CD4-positive, alpha-beta T cell treated with Interleukin-6 at 100 ng/mL for 8 hours (primary cell): ENCODE measurements around the gene GRAMD2B.

Experiments used
- DNase-seq: peaks from one replicate; pipeline ENCODE4 v3.0.0-alpha.2; 2020; ENCODE audit warnings: mixed read lengths, low spot score

GRAMD2B gene

DNA sequence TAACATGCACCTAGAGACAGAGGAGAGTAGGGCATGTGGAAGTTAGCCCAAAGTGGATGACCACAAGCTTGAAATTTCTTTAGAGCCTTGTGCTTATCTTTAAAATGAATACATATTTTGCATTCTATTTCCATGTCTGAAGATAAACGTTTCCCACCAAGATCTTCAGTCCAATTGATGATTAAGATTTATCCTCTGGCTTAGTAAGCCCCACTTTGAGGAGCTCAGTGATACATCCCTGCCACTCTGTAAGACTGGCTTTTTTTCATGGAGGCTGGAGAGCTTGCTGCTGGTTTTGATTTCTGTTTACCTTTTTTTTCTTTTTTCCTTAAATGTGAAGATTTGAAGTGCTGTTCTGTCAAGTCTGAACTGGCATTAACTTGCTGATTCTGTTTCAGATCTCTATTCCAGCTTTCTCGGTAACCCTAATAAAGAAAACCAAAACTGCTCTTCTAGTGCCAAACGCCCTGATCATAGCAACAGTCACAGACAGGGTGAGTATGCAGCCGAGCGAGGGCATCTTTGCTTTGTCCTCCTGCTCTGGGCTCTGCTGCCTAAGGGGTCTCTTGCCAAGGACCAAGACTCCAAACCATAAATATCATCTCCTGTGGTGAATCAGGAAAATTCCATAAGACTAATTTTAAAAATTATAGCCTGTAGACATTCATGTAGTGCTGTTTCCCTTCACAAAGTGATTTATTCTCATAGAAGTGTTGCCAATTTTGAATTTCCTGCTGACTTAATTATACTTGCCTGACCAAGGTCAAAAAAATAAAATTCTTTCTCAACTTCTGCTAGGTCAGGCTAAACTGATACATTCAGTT is 54.3 kb downstream of the GRAMD2B start:
- DNase-seq, result no peak

DNA sequence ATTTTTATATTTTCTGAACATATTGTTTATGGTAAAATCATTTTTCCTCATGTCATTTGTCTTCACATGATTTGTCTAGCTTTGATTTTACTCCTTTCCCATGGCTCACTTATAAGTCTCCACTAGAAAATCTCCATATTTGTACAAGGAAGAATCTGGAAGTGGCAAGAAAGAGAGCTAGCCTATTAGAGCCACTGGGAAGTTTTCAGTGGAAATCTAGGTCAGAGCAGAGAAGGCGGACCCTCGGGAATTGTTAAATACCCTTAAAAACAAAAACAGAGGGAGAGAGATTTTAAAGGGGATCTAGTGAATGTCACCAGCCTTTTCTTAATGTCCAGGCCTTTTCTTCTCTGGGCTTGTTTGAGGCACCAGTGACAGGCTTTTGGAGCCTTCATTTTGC is 56.6 kb downstream of the GRAMD2B start:
- DNase-seq, result no peak

GRCh38 chr5:126480824-126481223 is 57.6 kb downstream of the GRAMD2B start:
- DNase-seq, result no peak

GRCh38 chr5:126481243-126481642 is 58.0 kb downstream of the GRAMD2B start:
- no peak for DNase-seq

DNA sequence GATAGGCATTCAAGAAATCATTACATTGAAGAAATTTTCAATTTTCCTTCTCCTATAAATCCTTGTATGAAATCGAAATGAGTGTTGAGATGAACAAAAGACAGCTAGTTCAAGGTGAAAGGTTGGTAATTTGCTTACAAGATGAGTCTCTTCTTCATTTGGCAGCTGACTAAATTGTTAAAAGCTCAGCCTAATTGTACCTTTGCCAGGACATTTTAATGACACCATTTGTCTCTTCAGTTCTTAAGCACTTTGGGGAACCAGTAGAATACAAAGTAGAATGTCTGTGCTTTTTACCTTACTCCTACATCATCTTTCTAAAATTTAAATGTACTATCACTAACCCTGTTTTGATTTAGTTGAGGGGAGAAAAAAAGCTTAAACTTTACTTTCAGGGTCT is 59.4 kb downstream of the GRAMD2B start:
- no peak for DNase-seq

- no peak for DNase-seq
These were observed 59.9 kb downstream of the GRAMD2B start for GRCh38 chr5:126483156-126483555.

GRCh38 chr5:126484253-126484652 is 61.0 kb downstream of the GRAMD2B start:
- no peak for DNase-seq

- no peak for DNase-seq
These were observed 63.1 kb downstream of the GRAMD2B start for GRCh38 chr5:126486332-126486731.

DNA sequence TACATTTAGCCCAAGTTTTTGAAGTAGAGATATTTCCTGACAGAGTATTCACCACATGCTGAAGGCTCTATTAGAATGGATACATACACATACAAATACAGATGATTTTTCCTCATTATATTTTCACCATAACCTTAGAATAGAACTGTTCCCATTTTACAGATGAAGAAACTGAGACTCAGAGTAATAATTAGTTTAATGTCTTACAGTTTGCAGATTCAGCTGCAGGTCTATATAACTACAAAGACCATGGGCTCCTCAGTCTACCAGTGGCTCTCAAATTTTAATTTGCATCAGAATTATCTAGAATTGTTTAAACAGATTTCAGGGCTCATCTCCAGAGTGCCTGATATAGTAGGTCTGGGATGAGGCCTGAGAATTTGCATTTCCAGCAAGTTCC is 64.4 kb downstream of the GRAMD2B start:
- DNase-seq, result no peak

GRCh38 chr5:126488443-126489065 is 65.3 kb downstream of the GRAMD2B start:
- no peak for DNase-seq

- no peak for DNase-seq
These were observed 67.1 kb downstream of the GRAMD2B start for GRCh38 chr5:126490167-126490940.

- no peak for DNase-seq
These were observed 69.7 kb downstream of the GRAMD2B start for GRCh38 chr5:126492939-126493338.

DNA sequence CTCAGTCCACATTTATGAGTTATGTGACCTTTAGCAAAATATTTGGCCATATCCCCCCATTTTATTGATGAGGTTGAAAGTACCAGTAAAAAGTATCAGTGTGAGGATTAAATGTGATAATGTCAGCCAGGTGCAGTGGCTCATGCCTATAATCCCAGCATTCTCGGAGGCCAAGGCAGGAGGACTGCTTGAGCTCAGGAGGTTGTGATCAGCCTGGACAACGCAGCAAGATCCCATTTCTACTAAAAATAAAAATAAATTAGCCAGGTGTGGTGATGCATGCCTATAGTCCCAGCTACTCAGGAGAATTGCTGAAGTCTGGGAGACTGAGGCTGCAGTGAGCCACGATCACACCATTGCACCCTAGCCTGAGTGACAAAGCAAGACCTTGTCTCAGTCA is 71.2 kb downstream of the GRAMD2B start:
- DNase-seq, result no peak

DNA sequence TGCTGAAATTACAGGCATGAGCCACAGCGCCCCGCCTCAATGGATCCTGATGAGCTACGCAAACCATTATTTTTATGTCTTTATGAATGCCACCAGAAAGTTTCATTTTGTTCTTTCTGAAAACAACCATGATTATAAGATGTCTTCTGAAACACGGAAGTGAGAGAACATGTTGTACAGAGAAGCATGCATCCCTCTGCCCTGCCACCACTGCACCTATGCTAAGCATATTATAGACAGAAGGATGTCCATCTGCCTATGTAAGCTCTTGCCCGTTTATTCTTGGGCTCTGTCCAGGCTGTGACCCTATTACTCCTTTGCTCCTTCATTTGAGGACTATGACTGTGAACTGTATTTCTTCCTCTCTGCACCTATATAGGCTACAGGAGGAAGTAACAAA is 74.3 kb downstream of the GRAMD2B start:
- DNase-seq, result no peak

DNA sequence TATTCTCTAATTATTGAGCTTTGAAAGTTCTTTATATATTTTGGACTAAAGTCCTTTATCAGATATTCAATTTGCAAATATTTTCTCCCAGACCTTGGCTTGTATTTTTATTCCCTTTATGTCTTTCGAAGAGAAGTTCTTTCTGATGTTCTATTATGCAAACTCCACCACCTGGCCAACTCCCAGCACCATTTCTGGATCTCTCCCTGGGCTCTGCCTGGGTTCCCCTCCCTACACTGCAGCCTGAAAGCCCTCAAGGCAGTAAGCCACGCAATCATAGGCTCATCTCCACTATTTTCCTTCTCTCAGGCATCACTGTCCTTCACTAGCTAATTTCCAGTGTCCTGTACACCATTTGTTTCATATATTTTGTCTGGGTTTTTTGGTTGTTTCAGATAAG is 76.1 kb downstream of the GRAMD2B start:
- no peak for DNase-seq

DNA sequence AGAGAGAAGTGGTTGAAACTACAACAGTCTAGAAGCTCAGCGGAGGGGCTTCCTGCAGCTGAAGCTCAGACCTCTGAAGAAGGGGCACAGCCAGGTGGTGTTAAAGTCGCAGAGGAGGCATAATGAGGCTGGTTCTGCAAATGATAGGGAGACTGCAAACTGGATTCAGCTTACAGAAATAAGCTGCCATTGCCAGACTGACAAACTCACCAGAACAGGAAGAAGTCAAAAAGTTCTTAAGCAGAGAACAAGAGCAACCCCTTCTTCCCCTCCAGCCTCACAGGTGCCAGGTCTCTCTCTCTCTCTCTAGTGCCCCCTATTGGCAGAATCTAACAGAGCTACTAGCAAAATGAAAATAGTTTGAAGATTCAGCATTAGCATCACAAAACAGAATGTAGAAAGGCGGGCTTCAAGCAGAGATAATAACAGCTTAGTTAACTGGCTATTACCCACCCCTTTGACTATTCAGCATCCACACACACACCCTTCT is 76.7 kb downstream of the GRAMD2B start:
- DNase-seq, result peak; percentile 68

- DNase-seq, result no peak
These were observed 78.2 kb downstream of the GRAMD2B start for GRCh38 chr5:126501448-126501847.

- peak; percentile 5 for DNase-seq
These were observed 80.4 kb downstream of the GRAMD2B start for GRCh38 chr5:126503602-126504104.

DNA sequence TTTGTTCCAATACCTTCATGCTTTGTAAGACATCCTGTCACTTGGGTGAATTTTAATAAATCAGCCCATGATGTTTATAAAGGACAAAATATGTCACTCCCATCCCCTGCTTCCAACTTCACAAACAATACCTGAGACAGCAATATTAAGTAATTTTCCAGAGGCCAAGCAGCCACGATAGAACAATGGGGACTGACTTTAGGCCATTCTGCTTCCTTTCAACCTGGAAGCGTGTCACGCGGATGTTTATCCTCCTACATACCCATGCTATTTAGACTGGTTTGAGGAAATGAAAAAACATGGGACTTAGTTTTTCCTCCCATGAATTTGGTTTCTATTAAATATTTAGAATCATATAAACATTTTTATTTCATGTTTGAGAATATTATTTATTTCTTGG is 82.9 kb downstream of the GRAMD2B start:
- no peak for DNase-seq

- DNase-seq, result no peak
These were observed 85.2 kb downstream of the GRAMD2B start for GRCh38 chr5:126508251-126508961.

- peak; percentile 47 for DNase-seq
These were observed 85.7 kb downstream of the GRAMD2B start for GRCh38 chr5:126508962-126509279.

DNA sequence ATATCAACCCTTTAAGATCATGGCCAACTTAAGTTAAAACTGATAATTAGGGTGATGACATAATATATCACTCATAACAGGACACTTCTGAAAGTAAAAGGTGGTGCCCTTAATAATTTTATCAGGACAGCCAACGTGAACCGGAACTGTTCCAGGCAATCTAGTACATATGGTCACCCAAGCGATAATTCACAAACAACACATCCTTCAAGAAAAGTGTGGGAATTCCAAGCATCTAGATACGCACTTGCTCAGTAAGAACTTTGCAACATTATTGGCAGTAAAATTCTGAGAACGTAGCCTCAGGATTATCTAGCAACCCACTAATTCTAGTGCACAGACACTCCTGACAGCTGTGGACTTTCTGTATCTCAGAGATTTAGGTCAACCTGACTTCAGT is 86.1 kb downstream of the GRAMD2B start:
- DNase-seq, result no peak
